IPS-18c (cell line): ENCODE results near the gene NRIP2.

Experiments
- H3K4me3 ChIP-seq: 2 replicates; pipeline ENCODE4 v1.7.0; 2013; ENCODE audit warnings: low read depth, mild to moderate bottlenecking, low read length, moderate library complexity; ENCODE audit not compliant: insufficient read depth
- H3K9me3 ChIP-seq: one replicate; pipeline ENCODE4 v1.6.1; 2013; ENCODE audit warnings: mild to moderate bottlenecking, low read length, moderate library complexity; ENCODE audit not compliant: control insufficient read depth, insufficient read depth

NRIP2 gene

DNA sequence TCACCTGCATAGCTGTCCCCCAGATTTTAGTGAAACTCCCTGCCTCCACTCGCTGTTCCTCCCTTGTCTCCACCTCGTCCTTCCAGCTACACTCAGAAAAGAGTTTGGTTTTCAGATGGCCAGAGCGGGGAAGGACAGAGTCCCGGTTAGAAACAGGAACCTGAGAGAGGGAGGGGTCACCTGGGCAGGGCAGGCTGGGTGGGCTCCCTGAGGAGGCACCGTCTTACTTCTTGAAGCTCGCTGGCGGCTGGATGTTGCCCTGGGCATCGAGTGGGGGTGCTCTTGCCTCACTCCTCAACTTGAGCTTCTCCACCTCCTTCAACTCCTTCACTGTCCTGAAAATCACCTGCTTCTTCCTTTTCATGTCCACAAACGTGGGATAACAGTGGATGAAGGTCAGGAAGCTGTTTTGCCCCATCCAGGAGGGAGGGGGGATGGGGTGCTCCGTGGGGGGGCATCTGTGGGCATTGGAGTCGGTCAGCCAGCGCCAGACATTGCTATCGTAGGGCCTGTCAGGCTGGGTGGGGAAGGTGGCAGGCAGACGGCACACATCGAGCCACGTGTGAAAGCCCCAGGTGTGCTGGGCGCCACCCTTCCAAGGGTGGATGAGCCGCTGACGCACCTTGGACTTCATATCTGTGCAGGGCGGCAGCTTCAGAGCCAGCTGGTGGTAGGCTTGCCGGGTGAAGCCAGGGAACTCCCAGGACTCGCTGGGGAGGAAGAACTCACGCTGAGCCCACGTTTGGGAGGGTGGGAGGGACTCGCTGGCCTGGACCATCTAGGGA is 20.0 kb upstream of the NRIP2 start:
- Histone ChIP-seq H3K4me3 (no peak overlapping the region), H3K9me3 (no peaks in the 10 kb centered on the region)

DNA sequence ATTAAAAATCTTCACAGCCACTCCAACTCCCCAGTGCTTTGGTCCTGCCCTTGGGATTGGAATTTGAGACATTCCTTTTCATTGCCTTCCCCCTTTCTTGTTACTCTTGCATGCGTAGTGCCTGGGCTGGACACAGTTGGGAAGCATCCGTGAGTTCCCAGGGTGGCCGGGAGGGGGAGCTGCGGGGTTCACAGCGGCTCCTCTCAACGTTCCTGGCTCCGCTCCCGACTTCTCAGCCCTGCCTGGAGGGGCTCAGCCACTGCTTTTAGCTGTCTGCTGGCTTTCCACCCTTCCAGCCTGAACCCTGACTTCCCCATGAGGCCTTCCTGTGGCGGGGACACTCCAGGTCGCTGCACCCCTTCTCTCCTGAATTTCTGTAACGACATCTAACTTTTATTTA is 18.8 kb upstream of the NRIP2 start:
- H3K4me3 ChIP-seq = no peak overlapping the region

DNA sequence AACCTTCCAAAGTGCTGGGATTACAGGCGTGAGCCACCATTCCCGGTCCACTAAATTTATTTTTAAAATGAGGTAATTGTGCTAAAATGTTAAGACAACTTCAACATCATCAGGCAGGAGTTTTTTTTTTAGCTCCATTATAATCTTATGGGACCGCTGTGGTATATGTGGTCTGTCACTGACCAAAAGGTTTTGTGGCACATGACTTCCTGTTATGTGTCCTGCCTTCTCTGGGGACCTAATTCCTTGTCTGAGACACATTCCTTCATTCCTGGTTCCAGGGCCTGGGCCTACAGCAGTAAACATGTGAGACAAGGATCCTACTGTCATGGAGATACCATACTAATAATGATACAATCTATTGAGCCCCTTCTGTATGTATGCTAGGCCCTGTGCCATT is 17.1 kb upstream of the NRIP2 start:
- Histone ChIP-seq H3K9me3 (no peaks in the 10 kb centered on the region), H3K4me3 (no peak overlapping the region)

More for the DNA sequence above, 18.8 kb upstream of the NRIP2 start:
- H3K9me3 ChIP-seq = no peaks in the 10 kb centered on the region

DNA sequence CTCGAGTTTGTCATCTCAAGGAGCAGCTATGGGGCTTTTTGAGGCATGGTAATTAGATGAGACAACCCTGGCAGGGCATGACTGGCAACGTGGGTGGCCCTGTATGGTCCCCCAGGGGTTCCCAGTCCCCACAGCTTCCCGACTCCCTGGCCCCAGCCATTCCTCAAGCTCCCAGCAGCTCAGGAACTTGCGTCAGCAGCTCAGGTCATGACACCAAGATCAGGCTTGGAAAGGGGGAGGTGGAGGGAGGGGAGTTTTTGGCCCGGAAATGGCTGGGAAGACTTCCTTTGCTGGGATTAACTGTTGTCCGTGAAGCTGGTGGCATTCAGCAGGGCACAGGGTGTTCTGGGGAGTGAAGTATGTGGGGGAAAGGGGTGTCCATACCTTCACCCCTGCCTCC is 10.4 kb upstream of the NRIP2 start:
- Histone ChIP-seq H3K9me3 (no peaks in the 10 kb centered on the region), H3K4me3 (no peak overlapping the region)

DNA sequence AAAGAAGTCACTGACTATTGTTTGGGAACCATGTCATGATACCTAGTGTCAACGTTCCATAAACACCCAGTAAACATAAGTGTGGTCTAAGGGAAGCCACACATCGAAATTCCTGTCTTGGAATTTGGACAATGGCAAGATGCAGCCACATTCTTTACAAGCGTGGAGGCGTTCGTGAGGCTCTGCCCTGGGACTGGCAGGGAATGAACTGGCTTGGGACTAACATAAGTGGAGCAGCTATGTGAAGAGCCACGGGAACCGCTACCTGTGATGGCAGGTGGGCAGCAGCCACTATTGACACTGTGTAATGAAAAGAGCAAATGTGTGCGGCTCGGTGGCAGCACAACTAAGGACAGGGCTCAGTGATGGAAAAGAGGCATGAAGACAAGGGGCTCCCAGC is 10.0 kb upstream of the NRIP2 start:
- Histone ChIP-seq H3K4me3 (no peak overlapping the region), H3K9me3 (no peaks in the 10 kb centered on the region)

DNA sequence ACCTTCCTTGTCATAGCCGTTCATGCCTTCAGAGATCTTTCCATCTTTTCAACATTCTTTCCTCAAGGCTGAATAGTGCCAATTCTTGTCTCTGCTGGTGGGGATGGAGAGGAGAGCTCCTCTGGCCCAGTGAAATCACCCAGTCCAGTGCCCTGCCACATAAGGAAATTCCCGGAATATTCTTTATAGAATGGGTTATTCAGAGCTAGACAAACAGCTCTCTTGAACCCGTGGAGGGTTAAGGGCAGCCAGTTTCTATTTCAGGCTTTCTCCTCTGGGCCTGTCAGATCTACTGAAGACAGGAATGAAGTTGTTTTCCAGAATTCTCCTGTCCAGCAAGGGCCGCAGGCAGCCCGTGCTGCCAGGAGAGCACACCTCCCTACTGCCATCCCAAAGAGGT is 8.1 kb upstream of the NRIP2 start:
- H3K4me3 ChIP-seq = no peak overlapping the region
- H3K9me3 ChIP-seq = no peaks in the 10 kb centered on the region

DNA sequence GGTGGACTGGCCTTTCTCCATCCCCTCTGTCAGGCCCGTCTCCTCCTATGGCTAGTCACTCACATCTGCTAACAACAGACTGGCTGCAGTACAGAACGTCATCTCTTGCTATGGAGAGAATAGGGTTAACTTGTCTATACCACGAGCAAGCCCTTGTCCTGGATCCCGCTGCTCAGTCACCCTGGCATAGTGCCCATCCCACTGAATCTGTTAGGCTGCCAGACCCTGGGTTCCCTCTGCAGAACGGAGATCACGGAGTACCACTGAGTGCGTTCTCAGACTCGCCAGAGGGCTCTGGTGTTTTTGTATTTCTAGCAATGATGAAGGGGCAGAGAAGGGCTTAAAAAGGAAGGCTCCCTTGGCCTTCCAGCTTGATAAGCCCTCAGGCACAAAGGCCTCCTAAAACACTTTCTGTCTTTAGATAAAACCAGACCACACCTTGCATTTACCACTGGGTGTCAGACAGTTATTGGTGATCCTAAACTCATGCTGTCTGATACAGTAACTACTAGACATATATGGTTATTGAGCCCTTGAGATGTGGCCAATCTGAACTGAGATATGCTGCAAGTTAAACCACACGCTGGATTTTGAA is 6.3 kb upstream of the NRIP2 start:
- no peak overlapping the region for H3K4me3 ChIP-seq
- no peaks in the 10 kb centered on the region for H3K9me3 ChIP-seq

DNA sequence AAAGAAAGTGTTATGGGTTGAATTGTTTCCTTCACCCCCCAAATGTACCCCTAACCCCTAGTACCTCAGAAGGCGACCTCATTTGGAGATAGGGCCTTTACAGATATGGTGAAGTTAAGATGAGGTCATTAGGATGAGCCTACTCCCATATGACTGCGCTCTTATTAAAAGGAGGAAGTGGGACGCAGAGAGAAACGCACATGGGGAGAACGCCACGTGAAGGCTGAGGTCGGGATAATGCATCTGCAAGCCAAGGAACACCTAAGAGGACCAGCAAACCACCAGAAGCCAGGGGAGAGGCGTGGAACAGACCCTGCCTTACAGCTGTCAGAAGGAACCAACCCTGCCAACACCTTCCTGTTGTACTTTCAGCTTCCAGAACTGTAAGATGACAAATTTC is 1.7 kb upstream of the NRIP2 start:
- Histone ChIP-seq H3K9me3 (no peaks in the 10 kb centered on the region), H3K4me3 (no peak overlapping the region)

DNA sequence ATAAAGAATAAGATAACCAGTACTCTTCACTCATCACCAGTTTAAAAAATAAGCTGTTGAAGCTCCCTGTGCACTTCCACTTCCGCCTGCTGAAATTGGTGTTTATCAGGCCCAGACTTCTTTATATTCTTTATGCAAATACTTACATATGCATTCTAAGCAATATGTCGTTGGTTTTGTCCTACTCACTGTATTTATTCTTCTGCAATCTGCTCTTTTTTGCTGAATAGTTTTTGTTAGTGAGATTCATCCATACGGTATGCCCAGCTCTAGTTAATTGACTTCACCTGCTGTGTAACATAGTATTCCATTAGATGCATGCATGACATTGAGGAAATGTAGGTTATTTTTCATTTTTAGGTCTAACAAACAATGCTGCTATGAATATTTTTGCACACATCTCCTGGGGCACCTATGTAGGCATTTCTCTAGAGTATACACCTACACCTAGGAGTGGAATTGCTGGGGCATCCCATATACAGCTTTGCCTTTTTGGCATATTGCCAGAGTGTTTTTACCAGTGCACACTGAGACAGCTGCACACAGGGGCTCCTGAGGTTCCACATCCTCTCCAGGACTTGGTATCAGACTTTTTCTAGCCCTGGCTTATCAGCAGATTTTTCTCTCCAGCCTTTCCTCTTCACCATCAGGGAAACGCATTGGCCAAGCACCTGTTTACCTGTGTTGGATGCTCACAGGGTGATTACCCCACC is 1.0 kb upstream of the NRIP2 start:
- H3K9me3 ChIP-seq = no peaks in the 10 kb centered on the region
- no peak overlapping the region for H3K4me3 ChIP-seq

DNA sequence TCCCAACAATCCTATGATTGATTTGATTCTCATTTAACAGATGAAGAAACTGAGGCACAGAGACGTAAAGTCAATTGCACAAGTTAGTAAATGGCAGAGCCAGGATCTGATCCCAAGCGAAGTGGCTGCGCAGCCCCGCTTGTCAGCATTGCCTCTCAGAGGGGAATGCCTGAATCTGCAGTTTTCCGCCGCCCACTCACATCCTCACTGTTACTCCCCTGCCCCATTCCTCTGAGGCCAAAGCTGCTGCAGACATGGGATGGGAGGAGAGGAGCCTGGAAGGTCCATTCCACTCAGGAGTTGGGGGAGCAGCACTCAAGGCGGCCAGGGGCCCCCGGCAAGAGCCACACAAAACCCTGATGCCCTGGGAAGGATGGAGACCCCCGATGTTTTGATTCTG is 1.0 kb downstream of the NRIP2 start:
- H3K9me3 ChIP-seq = no peaks in the 10 kb centered on the region
- no peak overlapping the region for H3K4me3 ChIP-seq

DNA sequence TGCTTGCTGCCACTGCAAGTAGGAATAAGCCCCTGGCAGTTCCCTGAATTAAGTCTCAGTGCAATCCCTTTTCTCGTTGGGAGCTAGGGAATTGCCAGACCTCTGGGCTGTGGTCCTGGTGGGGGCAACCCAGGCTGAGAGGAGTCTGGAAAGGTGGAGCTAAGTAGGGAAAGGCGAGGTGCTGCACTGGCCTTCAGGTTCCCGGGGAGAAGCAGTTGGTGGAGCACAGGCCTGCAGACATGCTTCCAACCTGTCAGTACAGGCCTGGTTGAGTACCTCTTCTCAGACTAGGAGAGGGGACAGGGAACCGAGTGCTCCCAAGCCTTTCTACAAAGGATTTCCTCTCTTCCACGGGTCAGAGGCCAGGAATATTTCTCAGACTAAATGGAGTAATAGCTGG is 1.5 kb downstream of the NRIP2 start:
- H3K9me3 ChIP-seq = no peaks in the 10 kb centered on the region
- no peak overlapping the region for H3K4me3 ChIP-seq

DNA sequence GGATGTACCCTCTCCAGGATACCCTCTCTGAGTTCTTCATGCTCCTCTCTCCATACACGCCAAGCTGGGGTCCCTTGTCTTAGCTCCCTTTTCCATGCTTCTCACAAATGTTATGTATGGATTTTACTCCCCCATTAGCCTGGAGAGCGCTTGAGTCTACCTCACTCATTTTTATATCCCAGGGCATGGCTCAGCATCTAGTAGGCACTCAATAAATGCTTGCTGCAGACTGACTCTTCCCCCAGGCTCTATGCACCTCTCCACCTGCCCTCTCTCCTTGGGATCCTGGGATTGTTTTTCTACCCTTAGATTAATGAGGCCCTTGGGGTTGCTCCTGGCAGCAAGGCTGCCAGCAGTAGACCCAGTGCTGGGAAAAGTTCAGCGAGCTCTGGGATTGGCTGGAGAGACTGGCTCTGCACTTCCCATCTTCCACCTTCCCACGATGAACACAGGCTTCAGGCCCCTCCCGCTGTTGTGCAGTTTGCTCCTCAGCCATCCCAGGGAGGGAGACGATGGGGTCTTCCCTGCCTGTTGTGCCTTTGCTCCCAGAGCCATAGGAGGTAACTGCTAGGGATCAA is 2.2 kb downstream of the NRIP2 start:
- Histone ChIP-seq H3K9me3 (no peaks in the 10 kb centered on the region), H3K4me3 (no peak overlapping the region)

DNA sequence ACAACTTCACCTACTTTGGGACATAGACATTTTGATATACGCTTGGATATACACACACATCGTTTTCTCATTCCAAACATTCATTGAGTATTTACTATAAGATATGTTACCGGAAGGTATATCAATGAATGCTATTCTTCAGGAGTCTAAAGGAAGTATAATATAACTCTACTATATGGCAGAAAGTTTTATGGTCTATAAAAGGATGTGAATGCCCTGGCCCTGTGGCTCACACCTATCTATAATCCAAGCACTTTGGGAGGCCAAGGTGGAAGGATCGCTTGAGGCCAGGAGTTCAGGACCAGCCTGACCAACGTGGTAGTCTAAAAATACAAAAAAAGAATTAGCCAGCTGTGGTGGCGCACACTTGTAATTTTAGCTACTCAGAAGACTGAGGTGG is 5.6 kb downstream of the NRIP2 start:
- Histone ChIP-seq H3K9me3 (no peaks in the 10 kb centered on the region), H3K4me3 (no peak overlapping the region)

DNA sequence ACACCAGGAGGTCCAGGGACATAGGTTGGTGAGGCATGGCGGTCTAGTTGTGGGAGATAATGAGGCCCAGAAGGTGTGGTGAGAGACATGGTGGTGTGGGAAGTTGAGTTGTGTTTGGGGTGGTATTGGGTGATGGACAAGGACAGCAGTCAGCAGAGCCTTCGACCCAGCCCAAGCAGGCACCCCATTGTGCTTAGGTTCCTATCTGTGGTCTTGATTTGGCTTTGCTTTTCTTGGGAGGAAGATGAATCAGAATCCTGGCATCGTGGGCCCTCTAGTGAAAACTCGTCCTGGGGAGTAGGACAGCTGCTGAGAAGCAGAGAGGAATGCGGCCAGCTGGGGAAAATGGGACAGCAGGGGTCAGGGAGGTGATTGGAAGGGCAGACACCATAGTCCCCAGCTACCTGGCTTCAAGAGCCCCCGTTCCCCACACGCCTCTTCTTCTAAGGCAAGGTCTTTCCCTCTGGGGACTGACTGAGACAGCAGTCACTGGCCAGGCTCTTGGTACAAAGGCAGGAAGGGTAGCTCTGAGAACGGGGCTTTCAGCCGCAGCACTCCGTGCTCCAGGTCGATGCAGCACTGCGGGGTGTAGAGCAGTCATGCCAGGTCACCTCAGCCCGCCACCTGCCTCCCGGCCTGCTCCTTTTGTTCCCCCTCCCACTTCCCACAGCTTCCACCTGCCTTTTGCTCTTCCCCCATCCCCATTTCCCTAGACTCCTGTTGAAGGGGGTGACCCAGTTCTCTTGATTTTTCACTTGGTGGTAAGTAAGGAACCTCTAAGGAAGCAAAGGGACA is 7.9 kb downstream of the NRIP2 start:
- no peaks in the 10 kb centered on the region for H3K9me3 ChIP-seq

DNA sequence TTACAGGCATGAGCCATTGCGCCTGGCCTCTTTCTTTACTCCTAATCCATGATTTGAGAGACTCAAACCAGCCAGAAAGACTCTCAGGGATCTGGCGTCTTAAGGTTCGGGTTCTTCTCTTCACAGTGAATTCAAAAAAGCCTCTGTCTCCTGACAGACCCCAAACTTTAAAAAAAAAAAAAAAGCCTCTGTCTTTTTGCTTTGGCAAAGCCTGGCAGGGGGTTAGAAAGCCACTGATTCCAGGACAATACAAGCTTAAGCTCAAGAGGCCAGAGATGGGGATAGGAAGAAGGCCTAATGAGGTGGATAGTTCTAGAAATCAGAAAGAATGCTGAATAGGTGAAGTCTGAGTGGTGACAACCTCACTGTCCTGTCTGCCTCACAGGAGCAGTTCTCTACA is 8.8 kb downstream of the NRIP2 start:
- Histone ChIP-seq H3K9me3 (no peaks in the 10 kb centered on the region), H3K4me3 (no peak overlapping the region)

More for the DNA sequence above, 7.9 kb downstream of the NRIP2 start:
- no peak overlapping the region for H3K4me3 ChIP-seq

DNA sequence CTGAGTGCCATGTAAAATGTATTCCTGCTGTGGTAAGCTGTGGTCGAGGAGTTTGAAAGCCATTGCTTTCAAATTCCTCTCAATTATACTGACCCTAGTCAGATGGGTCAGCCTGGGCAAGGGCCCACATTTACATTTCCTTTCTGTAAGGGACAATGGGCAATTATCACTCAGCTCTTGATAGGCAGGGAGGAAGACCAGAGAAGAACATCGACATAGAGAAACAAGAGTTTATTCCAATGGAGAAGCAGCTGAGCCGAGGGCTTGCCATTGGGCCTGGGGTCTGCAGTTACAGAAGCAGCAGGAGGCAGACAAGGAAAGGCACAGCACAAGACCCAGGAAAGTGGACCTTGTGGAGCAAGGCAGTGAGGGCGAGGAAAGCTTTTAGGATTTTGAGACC is 9.7 kb downstream of the NRIP2 start:
- Histone ChIP-seq H3K9me3 (no peaks in the 10 kb centered on the region), H3K4me3 (no peak overlapping the region)

DNA sequence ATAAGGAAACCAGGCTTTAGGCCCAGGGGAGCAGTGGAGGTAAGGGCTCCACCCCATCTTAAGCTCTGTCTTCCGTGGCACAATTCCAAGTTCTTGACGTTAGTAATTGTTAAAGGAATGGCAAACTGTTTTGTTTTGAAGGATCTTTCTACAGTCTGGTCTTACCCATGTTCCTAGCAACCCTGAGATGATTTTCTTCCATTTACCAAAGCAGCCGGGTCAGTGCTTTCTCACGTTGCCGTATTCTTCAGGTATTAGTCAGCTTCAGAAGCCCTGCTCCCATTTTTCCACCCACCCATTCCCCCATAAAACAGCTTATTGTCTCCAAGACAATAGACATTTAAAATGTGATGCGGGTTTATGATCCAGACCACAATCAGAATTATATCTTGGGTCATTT is 10.3 kb downstream of the NRIP2 start:
- Histone ChIP-seq H3K9me3 (no peaks in the 10 kb centered on the region), H3K4me3 (no peak overlapping the region)
